Activated CD4-positive, alpha-beta T cell treated with anti-CD3 and anti-CD28 coated beads, Interleukin-2, amount 50 U/mL, for 48 hours (primary cell): ENCODE measurements around the gene TPO.
"Not testable (repeated sequence)": the region's sequence is repeated elsewhere in the genome, so short reads cannot be mapped to it uniquely, and the experiment has no call there.

Experiments
- DNase-seq, 2 experiments: peaks; one replicate each; pipeline ENCODE4 v3.0.0-alpha.2; 2020

TPO gene

DNA sequence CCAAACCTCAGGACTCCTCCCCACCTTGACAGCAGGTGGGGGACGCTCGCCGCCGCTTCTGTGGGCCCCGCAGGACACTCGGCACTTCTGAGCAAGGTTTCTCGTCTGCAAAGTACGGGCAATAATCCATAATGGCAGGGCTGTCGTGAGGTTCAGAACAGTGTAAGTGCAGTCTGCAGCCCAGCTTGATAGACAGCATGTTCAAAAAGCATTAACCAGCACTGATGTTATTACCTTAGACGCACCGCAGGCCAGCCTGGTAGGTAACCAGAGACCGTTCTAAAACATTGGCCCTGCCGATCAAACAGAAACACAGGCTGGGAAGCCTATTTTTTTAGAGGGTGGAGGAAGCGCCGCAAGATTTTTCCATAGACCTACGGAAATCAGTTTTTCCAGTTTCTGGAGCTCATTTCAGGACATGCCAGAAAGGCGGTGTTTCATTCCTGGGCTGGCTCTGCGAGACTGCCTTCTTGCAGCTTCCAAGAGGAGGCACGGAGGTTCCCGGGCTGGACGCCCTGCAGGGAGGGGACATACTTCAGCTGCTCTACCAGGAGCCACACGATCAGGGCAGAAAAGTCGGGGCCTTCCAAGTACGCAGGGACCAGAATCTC is 148.7 kb downstream of the TPO start:
- DNase-seq, result no peak

- DNase-seq, result no peak
These were observed 150.0 kb downstream of the TPO start for GRCh38 chr2:1563084-1563857.

DNA sequence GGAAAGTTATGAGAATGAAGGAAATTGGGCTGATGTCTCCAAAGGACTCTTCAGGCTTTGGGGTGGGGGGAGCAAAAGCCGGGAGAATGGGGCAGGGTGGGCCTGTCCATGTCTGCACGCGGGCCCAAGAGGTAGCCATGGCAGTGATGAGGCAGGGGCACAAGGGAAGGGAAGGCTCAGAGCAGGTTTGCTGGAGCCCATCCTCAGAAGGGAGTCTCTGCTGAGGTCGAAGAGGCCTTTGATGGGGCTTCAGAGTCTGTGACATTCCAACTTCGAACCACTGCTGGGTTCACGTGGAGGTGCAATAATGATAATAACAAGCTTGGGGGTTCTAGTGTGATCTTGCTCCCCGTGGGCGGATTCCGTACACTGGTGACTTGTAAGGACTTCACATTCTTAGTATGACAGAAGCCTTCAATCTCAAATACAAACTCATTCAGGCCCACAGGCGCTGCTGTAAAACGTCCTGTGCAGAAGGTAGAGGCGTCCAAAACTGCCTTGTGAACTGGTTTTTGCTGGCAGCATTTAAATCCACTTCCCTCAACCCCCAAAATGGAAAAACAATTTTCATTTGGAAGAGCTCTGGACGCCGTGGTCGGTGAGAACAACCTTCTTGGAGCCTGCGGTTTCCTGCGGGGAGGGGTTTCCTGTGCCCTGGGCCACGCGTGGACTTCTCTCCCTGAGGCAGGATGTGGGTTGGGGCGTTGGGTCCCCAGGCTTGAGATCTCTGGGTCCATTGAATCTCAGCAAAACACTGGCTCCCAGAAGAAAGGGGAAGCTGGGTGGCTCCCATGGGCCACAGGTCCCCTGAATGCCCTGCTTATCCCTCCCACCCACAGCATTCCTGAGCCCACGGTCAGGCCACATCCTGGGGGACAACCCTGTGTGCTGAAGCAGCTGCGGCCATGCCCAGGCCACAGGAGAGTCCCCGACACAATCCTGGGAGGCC is 151.0 kb downstream of the TPO start:
- peak in 1 of 2 experiments; percentile 11 for DNase-seq

- no peak for DNase-seq
These were observed 154.5 kb downstream of the TPO start for GRCh38 chr2:1567556-1568344.

DNA sequence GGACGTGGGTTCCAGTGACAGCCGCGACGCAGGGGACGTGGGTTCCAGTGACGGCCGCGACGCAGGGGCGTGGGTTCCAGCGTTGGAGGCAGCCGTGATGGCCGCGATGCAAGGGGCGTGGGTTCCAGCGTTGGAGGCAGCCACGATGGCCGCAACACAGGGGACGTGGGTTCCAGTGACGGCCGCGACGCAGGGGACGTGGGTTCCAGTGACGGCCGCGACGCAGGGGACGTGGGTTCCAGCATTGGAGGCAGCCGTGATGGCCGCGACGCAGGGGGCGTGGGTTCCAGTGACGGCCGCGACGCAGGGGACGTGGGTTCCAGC is 155.0 kb downstream of the TPO start:
- not testable (repeated sequence) for DNase-seq

GRCh38 chr2:1569879-1570450 is 156.7 kb downstream of the TPO start:
- DNase-seq, result no peak

DNA sequence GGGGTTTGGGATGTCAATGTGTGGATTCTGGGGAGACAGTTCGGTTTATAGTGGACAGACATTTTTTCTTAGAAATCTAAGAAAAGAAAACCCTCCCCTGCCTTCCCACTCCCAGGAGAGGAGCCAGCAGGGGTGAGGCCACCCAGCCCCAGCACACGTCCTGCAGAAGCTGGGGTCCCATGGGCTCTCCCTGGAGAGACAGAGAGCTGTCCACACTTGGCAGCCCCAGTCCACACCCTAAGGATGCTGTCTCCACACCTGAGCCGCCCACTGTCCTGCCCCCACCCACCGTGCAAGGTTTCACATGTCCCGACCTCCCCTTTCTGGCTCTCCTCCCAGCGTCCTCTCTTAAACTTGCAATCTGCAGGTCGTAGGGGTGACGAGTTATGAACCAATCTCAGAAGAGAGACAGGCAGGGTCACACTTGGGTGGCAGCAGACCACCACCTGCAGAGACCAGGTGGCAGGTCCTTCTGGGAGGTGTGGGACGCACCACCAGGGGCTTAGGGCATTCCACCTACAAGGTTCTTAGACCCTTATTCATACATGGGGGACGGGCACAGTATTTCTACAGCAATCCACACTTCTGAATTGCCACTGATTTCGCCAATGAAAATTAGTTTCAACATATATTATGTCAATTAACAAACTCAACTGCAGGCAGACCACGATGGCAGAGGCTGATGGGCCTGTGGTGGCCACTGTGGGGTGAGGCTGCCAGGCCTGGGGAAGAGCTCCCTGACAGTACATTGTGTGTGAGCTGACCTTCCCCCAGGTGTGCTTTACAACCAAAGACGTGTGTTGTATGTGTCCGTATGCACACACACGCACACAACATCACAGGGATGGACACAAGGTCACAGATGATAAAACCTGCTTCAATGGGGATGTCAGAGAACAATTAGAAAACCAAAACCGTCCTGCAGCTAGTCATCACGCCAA is 158.5 kb downstream of the TPO start:
- DNase-seq, result no peak

DNA sequence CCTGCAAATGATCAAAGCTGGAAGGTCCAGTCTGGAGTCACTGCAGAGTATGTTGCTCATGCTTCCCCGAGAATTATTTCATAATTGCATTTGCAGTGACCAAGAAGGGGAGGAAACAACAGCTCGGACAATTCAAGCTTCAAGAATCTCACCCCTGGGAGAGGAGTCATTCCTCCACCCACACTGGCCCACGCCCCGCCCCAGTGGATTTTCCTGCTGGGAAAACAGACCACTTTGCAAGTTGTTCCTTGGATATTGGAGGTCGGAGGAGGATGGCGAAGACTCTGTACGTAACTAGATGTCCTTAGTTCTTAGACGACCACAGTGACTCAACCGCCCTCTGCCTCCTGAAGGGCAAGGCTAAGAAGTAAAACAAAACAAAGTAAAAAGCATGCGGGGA is 159.4 kb downstream of the TPO start:
- no peak for DNase-seq

DNA sequence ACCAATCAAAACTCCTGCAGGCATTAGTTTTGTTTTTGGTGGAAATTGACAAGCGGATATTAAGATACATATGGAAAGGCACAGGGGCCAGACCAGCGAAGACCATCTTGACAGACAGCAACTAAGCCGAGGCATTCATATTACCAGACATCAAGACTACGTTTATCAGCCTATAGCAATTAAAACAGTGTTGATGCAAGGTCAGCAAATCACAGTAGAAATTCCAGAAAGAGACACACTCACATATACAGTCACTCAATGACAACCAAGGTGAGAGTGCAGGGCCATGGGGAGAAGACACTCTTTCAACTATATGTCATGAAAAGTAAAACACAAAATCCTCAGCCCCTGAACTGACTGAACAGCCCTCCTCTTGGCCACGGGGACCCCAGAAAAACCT is 164.6 kb downstream of the TPO start:
- DNase-seq, result no peak

- DNase-seq, result not testable (repeated sequence)
These were observed 168.1 kb downstream of the TPO start for GRCh38 chr2:1581257-1581964.

GRCh38 chr2:1581965-1582625 is 168.8 kb downstream of the TPO start:
- no peak for DNase-seq

DNA sequence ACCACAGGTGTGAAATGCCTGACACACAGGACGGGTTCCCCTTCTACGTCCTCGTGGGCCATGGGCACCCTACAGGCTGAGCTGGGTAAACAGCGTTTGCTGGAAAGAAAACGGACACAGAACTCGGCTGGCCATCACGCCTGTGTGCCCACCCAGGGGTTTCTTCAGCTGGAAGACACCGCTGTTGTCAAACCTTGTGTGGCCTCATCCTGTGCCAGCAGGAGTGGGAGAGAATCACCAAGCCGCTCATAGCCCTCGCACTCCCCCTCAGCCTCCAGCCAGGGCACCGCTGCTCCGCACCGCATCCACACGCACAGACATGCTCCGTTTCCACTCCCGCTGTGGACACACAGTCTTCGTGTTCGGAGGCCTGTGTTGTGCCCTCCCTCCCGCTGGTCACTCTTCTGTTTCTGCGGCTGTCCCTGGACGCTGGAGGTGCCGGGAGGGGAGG is 169.7 kb downstream of the TPO start:
- no peak for DNase-seq

GRCh38 chr2:1584051-1584531 is 170.8 kb downstream of the TPO start:
- DNase-seq, result no peak

DNA sequence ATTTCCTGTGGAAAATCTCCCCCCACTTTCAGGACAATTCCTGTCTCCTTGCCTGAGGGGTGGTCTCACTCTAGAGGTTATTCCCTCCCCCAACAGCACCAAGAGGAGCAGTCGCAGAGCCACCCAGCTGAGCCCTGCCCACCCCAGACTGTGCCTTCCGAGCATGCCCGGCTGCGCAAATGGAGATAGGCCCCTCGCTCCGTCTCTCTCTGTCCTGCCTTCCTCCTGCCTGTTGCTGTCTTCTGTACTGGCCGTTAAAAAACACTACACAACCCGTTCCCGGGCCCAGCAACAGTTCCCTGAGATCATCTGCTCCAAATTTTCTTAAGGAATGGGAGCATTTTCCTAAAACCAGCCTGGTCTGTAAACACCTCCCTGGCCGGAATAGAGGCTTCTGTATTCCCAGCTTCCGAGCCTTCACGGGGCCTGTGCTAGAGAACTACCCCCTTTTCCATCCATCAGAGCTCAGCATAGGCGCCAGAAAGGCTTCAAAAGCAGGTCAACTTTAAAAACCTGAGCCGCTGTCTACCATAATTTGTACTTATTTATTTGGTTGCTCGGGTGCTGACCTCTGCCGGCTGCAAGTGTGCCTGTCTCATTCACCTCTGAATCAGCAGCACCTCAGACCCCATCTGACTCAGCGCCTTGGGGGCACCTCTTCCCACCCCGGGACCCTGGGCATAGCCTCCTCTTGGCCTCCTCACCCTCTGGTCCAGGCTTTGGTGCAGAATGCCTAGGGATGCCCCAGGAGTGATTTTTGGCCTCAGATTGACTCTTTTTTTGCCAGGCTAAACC is 171.6 kb downstream of the TPO start:
- DNase-seq, result no peak

- DNase-seq, result no peak
These were observed 172.4 kb downstream of the TPO start for GRCh38 chr2:1585635-1586034.

- no peak for DNase-seq
These were observed 173.1 kb downstream of the TPO start for GRCh38 chr2:1586251-1586922.

DNA sequence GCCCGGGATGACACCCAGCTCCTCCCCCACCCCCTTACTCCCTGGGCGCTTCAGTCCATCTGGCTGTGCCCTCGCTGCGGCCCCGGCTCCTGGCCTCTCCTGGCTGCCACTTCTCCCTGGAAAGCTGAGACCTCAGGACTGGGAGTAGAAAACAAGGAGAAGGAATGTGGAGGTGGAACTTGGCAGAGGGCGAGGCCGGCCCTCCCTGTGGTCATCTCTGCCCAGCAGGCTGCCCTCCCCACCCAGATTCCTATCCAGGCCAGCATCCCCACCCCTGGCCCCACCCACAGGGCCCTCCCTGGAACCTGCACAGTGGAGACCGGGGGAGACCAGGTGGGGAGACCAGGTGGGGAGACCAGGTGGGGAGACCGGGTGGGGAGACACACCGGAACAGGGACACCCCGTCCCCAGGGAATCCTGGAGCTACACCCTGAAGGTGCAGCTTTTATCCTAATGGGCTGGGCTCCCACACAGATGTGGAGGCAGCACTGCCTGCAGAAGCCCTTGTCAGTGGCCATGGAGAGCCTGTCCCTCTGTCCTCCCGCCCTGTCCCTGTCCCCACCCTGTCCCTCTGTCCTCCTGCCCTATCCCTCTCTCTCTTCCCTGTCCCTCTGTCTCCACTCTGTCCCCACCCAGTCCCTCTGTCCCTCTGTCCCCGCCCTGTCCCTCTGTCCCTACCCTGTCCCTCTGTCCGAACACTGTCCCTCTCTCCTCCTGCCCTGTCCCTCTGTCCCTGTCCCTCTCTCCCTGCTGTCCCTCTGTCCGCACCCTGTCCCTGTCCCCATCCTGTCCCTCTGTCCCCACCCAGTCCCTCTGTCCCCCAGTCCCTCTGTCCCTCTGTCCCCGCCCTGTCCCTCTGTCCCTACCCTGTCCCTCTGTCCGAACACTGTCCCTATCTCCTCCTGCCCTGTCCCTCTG is 173.9 kb downstream of the TPO start:
- no peak for DNase-seq
